Vagina (tissue), 2 donors: ENCODE measurements around the gene STON2. TPM values are rescaled to one million over a fixed set of nuclear protein-coding genes. Genes with fewer than 3 reads are reported as not detected.

ENCODE experiments used
- DNase-seq, 2 donors: peaks; one replicate each; pipeline ENCODE4 v3.0.0-alpha.2; 2017; ENCODE audit errors: extremely low spot score in 2 of 2
- H3K27ac ChIP-seq: fragments of 200-600 bp; sonication (generic); one replicate; pipeline ENCODE4 v1.5.1; 2019
- H3K27me3 ChIP-seq: fragments of 200-600 bp; sonication (generic); one replicate; pipeline ENCODE4 v1.5.1; 2019
- H3K36me3 ChIP-seq, 2 donors: fragments of 200-600 bp; sonication (generic); one replicate each; pipeline ENCODE4 v1.5.1; 2017 to 2019
- H3K4me1 ChIP-seq: fragments of 200-600 bp; sonication (generic); one replicate; pipeline ENCODE4 v1.5.1; 2019
- H3K4me3 ChIP-seq, 2 donors: fragments of 200-600 bp; sonication (generic); 1 replicate in 1 of 2; 2 replicates in 1 of 2; pipeline ENCODE4 v1.5.1; 2016 to 2019
- H3K9me3 ChIP-seq: fragments of 200-600 bp; sonication (generic); one replicate; pipeline ENCODE4 v1.5.1; 2019
- POLR2A ChIP-seq, 2 donors: fragments of 450-650 bp; IDR thresholded peaks; one replicate each; pipeline ENCODE4 v1.6.1; 2017; ENCODE audit warnings: antibody characterized with exemption in 2 of 2, mild to moderate bottlenecking in 2 of 2, moderate library complexity in 2 of 2
- POLR2AphosphoS5 ChIP-seq, 2 donors: sonication (generic); formaldehyde crosslinking; IDR thresholded peaks; one replicate each; pipeline ENCODE4 v1.9.0; 2017; ENCODE audit warnings: antibody characterized with exemption in 2 of 2, mild to moderate bottlenecking in 2 of 2, low read depth in 1 of 2; ENCODE audit not compliant: insufficient read depth in 1 of 2
- intact Hi-C: fragments of 100-400 bp; cut with DNase I; formaldehyde crosslinking; loops from one replicate; pipeline ENCODE4 v1.15.1; 2023
- total RNA-seq: library from RNA; depleted of rRNA; stranded (reverse); fragments of >200 nt; gene quantifications from one replicate; pipeline ENCODE4 v1.2.3, GENCODE V29; 2016
- TF ChIP-seq, protein P1 (sequence below), 3 experiments: fragments of 450-650 bp in 2 of 3; fragments of 200-600 bp in 1 of 3; sonication (generic) in 1 of 3; IDR thresholded peaks; one replicate each; pipeline ENCODE4 v1.5.1; 2017 to 2019; ENCODE audit warnings: antibody characterized with exemption in 3 of 3, mild to moderate bottlenecking in 2 of 3, moderate library complexity in 2 of 3

The STON2 gene
- total RNA-seq, 1 donor from 2014 or later: 39.8 TPM

DNA sequence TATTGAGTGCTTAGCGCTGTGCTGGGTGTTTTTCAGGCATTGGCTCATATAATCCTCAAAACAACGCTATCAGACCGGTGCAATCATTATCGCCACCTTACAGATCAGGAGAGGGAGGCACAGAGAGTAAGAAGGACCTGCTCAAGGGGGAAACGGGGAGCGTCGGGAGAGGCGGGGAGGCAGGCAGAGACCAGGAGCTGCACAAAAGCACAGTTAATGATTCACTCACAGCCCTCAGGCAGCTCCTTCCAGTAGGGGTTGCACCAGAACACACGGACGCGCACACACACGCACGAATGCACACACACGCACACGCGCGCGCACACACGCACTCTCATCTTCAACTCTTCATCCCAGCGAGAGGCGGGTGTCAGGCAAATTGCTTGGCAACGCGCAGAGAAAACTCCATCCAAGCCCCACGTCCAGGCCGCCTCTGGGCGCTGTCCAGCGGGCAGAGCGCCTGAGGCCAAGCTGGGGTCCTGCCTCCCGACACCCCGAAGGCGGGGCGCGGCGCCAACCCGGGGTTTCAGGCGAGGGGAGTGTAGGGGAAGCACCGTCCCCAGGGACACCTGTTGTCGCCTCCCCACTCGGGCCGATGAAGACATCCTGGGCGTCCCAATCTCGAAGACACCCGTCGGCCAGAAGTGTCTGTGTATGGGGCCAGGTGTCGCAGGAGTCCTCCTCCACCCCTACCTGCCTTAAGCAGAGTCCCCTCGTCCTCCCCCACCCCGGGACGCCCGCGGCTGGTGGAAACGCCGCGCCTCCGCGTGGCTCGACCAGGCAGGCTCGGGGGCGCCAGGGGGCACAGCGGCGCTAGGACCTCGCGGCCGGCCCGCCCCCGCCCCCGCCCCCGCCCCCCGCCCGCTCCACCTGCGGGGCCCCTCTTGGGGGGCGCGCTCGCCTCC is 35.5 kb upstream of the STON2 start:
- no peak for DNase-seq
- TF ChIP-seq POLR2A (IDR thresholded peaks at IDR 0.05) (no peak), POLR2AphosphoS5 (IDR thresholded peaks at IDR 0.05; ENCODE audit: insufficient read depth in 1 of 2, low read depth in 1 of 2) (no peak)
- TF ChIP-seq, protein P1, sequence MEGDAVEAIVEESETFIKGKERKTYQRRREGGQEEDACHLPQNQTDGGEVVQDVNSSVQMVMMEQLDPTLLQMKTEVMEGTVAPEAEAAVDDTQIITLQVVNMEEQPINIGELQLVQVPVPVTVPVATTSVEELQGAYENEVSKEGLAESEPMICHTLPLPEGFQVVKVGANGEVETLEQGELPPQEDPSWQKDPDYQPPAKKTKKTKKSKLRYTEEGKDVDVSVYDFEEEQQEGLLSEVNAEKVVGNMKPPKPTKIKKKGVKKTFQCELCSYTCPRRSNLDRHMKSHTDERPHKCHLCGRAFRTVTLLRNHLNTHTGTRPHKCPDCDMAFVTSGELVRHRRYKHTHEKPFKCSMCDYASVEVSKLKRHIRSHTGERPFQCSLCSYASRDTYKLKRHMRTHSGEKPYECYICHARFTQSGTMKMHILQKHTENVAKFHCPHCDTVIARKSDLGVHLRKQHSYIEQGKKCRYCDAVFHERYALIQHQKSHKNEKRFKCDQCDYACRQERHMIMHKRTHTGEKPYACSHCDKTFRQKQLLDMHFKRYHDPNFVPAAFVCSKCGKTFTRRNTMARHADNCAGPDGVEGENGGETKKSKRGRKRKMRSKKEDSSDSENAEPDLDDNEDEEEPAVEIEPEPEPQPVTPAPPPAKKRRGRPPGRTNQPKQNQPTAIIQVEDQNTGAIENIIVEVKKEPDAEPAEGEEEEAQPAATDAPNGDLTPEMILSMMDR (IDR thresholded peaks at IDR 0.05): no peak
- Histone ChIP-seq H3K27me3 (no peaks in the 10 kb centered on the region), H3K4me1 (peaks cover 6% of the 10 kb centered on the region), H3K9me3 (no peaks in the 10 kb centered on the region), H3K36me3 (no peaks in the 10 kb centered on the region), H3K27ac (peak overlapping the region; percentile 29), H3K4me3 (peak overlapping the region; percentile 48 to 58)
- intact Hi-C loops: no loop called here

DNA sequence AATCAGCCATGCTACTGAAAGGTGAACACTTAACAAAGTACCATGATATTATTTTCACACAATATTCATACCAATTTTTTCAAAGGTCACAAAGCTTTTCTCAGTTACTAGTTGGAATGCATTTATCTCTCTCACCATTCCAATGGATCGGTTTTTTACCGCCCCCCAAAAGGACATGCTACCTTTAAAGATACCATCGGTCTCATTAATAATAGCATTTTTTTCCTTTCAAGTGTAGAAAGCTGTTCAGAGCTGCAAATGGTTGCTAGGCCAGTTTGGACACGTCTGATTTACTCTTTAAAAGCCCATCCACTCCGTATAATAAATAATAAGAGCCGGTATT is 34.9 kb upstream of the STON2 start:
- peak overlapping the region; percentile 48 to 58 for H3K4me3 ChIP-seq

DNA sequence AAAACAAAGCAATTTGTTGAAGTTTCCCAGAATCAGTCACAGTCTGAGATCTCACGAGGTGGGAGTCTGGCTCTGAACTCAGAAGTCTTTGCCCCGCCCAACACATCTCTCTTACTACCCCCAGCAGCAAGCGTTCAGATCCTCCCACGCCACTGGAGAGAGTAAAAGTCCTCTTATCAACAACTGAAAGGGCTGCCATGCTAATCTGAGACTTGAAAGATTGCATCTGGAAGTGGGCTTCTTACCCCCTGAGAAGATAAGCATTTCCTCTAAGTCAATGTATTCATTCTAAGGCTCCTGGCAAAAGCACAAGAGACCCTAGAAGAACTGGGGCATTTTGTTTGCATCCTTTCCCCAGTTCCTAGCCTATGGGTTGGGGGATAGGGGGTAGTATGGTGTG is 34.1 kb upstream of the STON2 start:
- no peak overlapping the region for H3K4me3 ChIP-seq
- TF ChIP-seq, protein P1 (IDR thresholded peaks at IDR 0.05): no peak
- TF ChIP-seq POLR2AphosphoS5 (IDR thresholded peaks at IDR 0.05; ENCODE audit: insufficient read depth in 1 of 2, low read depth in 1 of 2) (no peak), POLR2A (IDR thresholded peaks at IDR 0.05) (no peak)
- H3K36me3 ChIP-seq: no peaks in the 10 kb centered on the region
- H3K4me1 ChIP-seq: peaks cover 6% of the 10 kb centered on the region
- no peaks in the 10 kb centered on the region for H3K9me3 ChIP-seq
- no peak for DNase-seq
- no peaks in the 10 kb centered on the region for H3K27me3 ChIP-seq
- no peak overlapping the region for H3K27ac ChIP-seq
- intact Hi-C loops: no loop called here

More for the DNA sequence above, 34.9 kb upstream of the STON2 start:
- no peak for DNase-seq
- H3K27me3 ChIP-seq: no peaks in the 10 kb centered on the region
- H3K27ac ChIP-seq: no peak overlapping the region
- peaks cover 6% of the 10 kb centered on the region for H3K4me1 ChIP-seq
- TF ChIP-seq, protein P1 (IDR thresholded peaks at IDR 0.05): no peak
- no peak for TF ChIP-seq POLR2AphosphoS5 (IDR thresholded peaks at IDR 0.05; ENCODE audit: insufficient read depth in 1 of 2, low read depth in 1 of 2)
- TF ChIP-seq POLR2A (IDR thresholded peaks at IDR 0.05): no peak
- H3K9me3 ChIP-seq: no peaks in the 10 kb centered on the region
- H3K36me3 ChIP-seq: no peaks in the 10 kb centered on the region
- intact Hi-C loops: no loop called here

DNA sequence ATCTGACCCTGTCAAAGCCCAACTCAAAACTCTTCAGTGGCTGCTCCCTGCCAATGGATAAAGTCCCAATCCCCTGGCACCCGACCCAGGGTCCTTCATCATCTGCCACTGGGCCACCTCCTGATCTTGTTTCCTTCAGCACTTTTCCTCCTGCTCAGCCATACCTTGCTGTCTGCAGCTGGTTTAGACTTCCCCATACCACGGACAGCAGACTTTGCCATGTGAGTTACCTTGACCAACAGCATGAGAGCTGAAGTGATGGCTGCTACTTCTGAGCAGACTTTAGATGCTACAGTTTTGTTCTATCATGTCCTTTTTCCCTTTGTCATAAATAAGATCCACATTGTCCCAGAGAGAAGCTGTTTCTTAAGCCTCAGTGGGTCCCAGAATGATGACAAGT is 33.3 kb upstream of the STON2 start:
- H3K27ac ChIP-seq: no peak overlapping the region
- intact Hi-C loops: no loop called here
- H3K9me3 ChIP-seq: no peaks in the 10 kb centered on the region
- H3K36me3 ChIP-seq: no peaks in the 10 kb centered on the region
- no peak for DNase-seq
- no peak overlapping the region for H3K4me3 ChIP-seq
- H3K27me3 ChIP-seq: no peaks in the 10 kb centered on the region
- no peak for TF ChIP-seq POLR2AphosphoS5 (IDR thresholded peaks at IDR 0.05; ENCODE audit: insufficient read depth in 1 of 2, low read depth in 1 of 2)
- TF ChIP-seq, protein P1 (IDR thresholded peaks at IDR 0.05): no peak
- TF ChIP-seq POLR2A (IDR thresholded peaks at IDR 0.05): no peak
- H3K4me1 ChIP-seq: peaks cover 6% of the 10 kb centered on the region

DNA sequence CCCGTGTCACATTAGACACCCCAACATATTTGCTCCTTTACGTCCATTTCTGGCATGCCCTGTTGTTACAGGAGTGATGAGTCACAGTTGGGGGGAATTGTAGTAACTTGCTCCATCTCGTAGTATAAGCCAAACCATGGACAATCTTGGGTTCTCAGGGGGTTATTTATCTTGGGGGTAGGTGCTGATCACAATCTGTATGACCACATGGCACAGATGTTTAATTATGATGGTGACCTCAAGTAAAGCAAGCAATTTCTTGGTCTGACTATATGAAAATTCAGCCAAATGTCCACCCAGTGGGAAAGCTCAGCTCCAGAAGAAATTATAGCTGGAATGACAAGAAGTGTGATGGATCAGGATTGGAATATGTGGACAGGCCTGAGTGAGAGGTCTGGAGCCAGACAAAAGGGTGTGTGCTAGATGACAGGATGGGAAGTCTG is 32.1 kb upstream of the STON2 start:
- Histone ChIP-seq H3K27me3 (no peaks in the 10 kb centered on the region), H3K36me3 (no peaks in the 10 kb centered on the region), H3K4me3 (no peak overlapping the region), H3K4me1 (peaks cover 6% of the 10 kb centered on the region), H3K9me3 (no peaks in the 10 kb centered on the region), H3K27ac (no peak overlapping the region)
- DNase-seq: no peak
- intact Hi-C loops: no loop called here
- TF ChIP-seq POLR2A (IDR thresholded peaks at IDR 0.05) (no peak), POLR2AphosphoS5 (IDR thresholded peaks at IDR 0.05; ENCODE audit: insufficient read depth in 1 of 2, low read depth in 1 of 2) (no peak)
- TF ChIP-seq, protein P1 (IDR thresholded peaks at IDR 0.05): no peak
